Prostate gland (tissue), 2 donors: ENCODE results near the gene UBE2L6.

Experiments
- POLR2AphosphoS5 ChIP-seq: sonication (generic); formaldehyde crosslinking; IDR thresholded peaks from one replicate; pipeline ENCODE4 v1.6.1; 2017; ENCODE audit warnings: antibody characterized with exemption
- TF ChIP-seq, protein P1 (sequence below), 4 experiments: fragments of 200-600 bp in 2 of 4; fragments of 450-650 bp in 2 of 4; sonication (generic) in 2 of 4; IDR thresholded peaks; 1 replicate in 3 of 4; 2 replicates in 1 of 4; pipeline ENCODE4 v1.5.1; 2016 to 2019; ENCODE audit warnings: antibody characterized with exemption in 4 of 4, mild to moderate bottlenecking in 2 of 4, moderate library complexity in 2 of 4

GRCh38 chr11:57541169-57541568, 26.3 kb downstream of the UBE2L6 start:
- TF ChIP-seq, protein P1, sequence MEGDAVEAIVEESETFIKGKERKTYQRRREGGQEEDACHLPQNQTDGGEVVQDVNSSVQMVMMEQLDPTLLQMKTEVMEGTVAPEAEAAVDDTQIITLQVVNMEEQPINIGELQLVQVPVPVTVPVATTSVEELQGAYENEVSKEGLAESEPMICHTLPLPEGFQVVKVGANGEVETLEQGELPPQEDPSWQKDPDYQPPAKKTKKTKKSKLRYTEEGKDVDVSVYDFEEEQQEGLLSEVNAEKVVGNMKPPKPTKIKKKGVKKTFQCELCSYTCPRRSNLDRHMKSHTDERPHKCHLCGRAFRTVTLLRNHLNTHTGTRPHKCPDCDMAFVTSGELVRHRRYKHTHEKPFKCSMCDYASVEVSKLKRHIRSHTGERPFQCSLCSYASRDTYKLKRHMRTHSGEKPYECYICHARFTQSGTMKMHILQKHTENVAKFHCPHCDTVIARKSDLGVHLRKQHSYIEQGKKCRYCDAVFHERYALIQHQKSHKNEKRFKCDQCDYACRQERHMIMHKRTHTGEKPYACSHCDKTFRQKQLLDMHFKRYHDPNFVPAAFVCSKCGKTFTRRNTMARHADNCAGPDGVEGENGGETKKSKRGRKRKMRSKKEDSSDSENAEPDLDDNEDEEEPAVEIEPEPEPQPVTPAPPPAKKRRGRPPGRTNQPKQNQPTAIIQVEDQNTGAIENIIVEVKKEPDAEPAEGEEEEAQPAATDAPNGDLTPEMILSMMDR (IDR thresholded peaks at IDR 0.05) = no peak
- TF ChIP-seq POLR2AphosphoS5 = no peak
